AG04450 (cell line): Measurements from ENCODE around the gene NAA80. TPM values are rescaled to one million over a fixed set of nuclear protein-coding genes. Genes with fewer than 3 reads are reported as not detected.

Source experiments
- CTCF ChIA-PET: fragments of 300-600, 350-600 bp; formaldehyde crosslinking; extraction: SDS; loops from one replicate; lab custom pipeline; 2022; ENCODE audit warnings: antibody characterized with exemption, inconsistent platforms; lab: Charles Lee
- POLR2A ChIA-PET: fragments of 350-600 bp; formaldehyde crosslinking; extraction: SDS; loops from one replicate; lab custom pipeline; 2021; ENCODE audit warnings: antibody characterized with exemption, inconsistent platforms; lab: Yijun Ruan, JAX
- DNase-seq: peaks from one replicate; pipeline ENCODE4 v3.0.0-alpha.2; 2011; ENCODE audit warnings: low read depth, low spot score
- H3K27ac ChIP-seq: one replicate; pipeline ENCODE4 v1.5.1; 2012; ENCODE audit warnings: low read depth, low read length, control low read depth
- H3K27me3 ChIP-seq: one replicate; pipeline ENCODE4 v1.6.0; 2012; ENCODE audit warnings: low read length; ENCODE audit not compliant: control insufficient read depth, insufficient read depth
- H3K4me3 ChIP-seq: 2 replicates; pipeline ENCODE4 v1.5.1; 2011; ENCODE audit warnings: mild to moderate bottlenecking, low read depth, low read length, control low read depth
- H3K9me3 ChIP-seq: 2 replicates; pipeline ENCODE4 v1.5.1; 2012; ENCODE audit warnings: low read length; ENCODE audit not compliant: control insufficient read depth, insufficient read depth
- CTCF ChIP-seq: IDR thresholded peaks from 2 replicates; pipeline ENCODE4 v1.5.1; 2011; ENCODE audit warnings: low read depth, low read length, control low read depth, inconsistent platforms
- polyA plus RNA-seq: library from polyadenylated mRNA; depleted of rRNA; stranded (reverse); fragments of >200 nt; gene quantifications from 2 replicates; pipeline ENCODE4 v1.2.3, GENCODE V29; 2011

Gene NAA80
- polyA plus RNA-seq, 1 experiment = 2.0 TPM

- CTCF ChIA-PET = interaction anchor here (0.7 to 1.6 kb wide), 2 partner anchors 50 to 70 kb away, joined by 3 to 4 read pairs; no protein-coding TSS in a partner anchor
- no peak for DNase-seq
- TF ChIP-seq CTCF = no peak
- POLR2A ChIA-PET = no interaction called here
- no peak overlapping the region for H3K4me3 ChIP-seq
- no peaks in the 10 kb centered on the region for H3K27me3 ChIP-seq
- no peak overlapping the region for H3K27ac ChIP-seq
- H3K9me3 ChIP-seq = no peaks in the 10 kb centered on the region; the same call in 1 of the 2 replicates
Observed at GRCh38 chr3:50296721-50297383, 2.4 kb downstream of the NAA80 start.

- CTCF ChIA-PET = interaction anchor here (1.2 kb wide), 1 partner anchor 21 kb away, joined by 4 read pairs; no protein-coding TSS in a partner anchor
- no peak for DNase-seq
- Histone ChIP-seq H3K27me3 (no peaks in the 10 kb centered on the region), H3K4me3 (no peak overlapping the region), H3K27ac (no peak overlapping the region), H3K9me3 (no peaks in the 10 kb centered on the region; the same call in 1 of the 2 replicates)
- no peak for TF ChIP-seq CTCF
- POLR2A ChIA-PET = interaction anchor here (1.1 kb wide), 1 partner anchor 12 kb away, joined by 3 read pairs; no protein-coding TSS in a partner anchor
Observed at GRCh38 chr3:50295553-50296431, 3.4 kb downstream of the NAA80 start.

- no peak for DNase-seq
- H3K27me3 ChIP-seq = no peaks in the 10 kb centered on the region
- TF ChIP-seq CTCF = no peak
- H3K9me3 ChIP-seq = no peaks in the 10 kb centered on the region; the same call in 1 of the 2 replicates
- H3K4me3 ChIP-seq = no peak overlapping the region
- POLR2A ChIA-PET = interaction anchor here (1.1 kb wide), 1 partner anchor 11 kb away, joined by 3 read pairs; no protein-coding TSS in a partner anchor
- CTCF ChIA-PET = interaction anchor here (1.2 kb wide), 1 partner anchor 20 kb away, joined by 4 read pairs; no protein-coding TSS in a partner anchor
- no peak overlapping the region for H3K27ac ChIP-seq
Observed at GRCh38 chr3:50294492-50295403, 4.5 kb downstream of the NAA80 start.

GRCh38 chr3:50294089-50294488 is 5.1 kb downstream of the NAA80 start:
- Histone ChIP-seq H3K27me3 (no peaks in the 10 kb centered on the region), H3K4me3 (no peak overlapping the region), H3K27ac (no peak overlapping the region), H3K9me3 (no peaks in the 10 kb centered on the region; the same call in 1 of the 2 replicates)
- no peak for TF ChIP-seq CTCF
- ChIA-PET CTCF (interaction anchor here (0.6 kb wide), 1 partner anchor 27 kb away, joined by 3 read pairs; no protein-coding TSS in a partner anchor), POLR2A (interaction anchor here (1.1 kb wide), 1 partner anchor 10 kb away, joined by 3 read pairs; no protein-coding TSS in a partner anchor)
- no peak for DNase-seq
